Measurements from ENCODE around the gene ARHGAP6. TPM values are rescaled to one million over a fixed set of nuclear protein-coding genes. Genes with fewer than 3 reads are reported as not detected.

ARHGAP6 gene
- total and polyA plus RNA-seq, 2 of the 4 experiments (the other 2 are of a cell fraction), result 1.4 to 1.8 TPM

GRCh38 chrX:11407331-11408108, 258.2 kb downstream of the ARHGAP6 start:
- H4K8ac ChIP-seq (ENCODE audit: low read depth in 2 of 2, low read length in 2 of 2), result no peak overlapping the region
- H3K56ac ChIP-seq (ENCODE audit: extremely low read depth, insufficient read depth, low read length), result no peak overlapping the region
- ChIA-PET CTCF (no interaction called here), POLR2A (ENCODE audit: unreplicated experiment) (no interaction called here)
- H3K4me2 ChIP-seq (ENCODE audit: low read depth, low read length), result no peak overlapping the region
- peak; percentile 45 for TF ChIP-seq MAFK (IDR thresholded peaks at IDR 0.05; ENCODE audit: low read depth, low read length)
- TF ChIP-seq NFE2L2 (IDR thresholded peaks at IDR 0.05; ENCODE audit: low read depth, low read length), result peak; percentile 81
- TF ChIP-seq RAD21 (IDR thresholded peaks at IDR 0.05; ENCODE audit: low read length), result no peak
- no peak overlapping the region; the same call in 1 of the 2 replicates for H4K5ac ChIP-seq (ENCODE audit: low read depth, low read length)
- no peak overlapping the region for H2AK5ac ChIP-seq (ENCODE audit: low read depth, low read length)
- no peaks in the 10 kb centered on the region for H3K79me1 ChIP-seq (ENCODE audit: low read depth in 1 of 2, low read length in 2 of 2)
- H3K4me3 ChIP-seq (ENCODE audit: insufficient read depth, low read depth, low read length), result no peak overlapping the region
- 0 out of 2 replicates have a peak, but pooled peaks cover 2% of the 10 kb centered on the region for H3K4me1 ChIP-seq (ENCODE audit: control insufficient read depth, insufficient read depth, low read length)
- intact Hi-C loops (cut with micrococcal nuclease), result no loop called here
- ATAC-seq (ENCODE audit: low read depth) (no peak), DNase-seq (peak; percentile 23)
- WGBS, 2 experiments (ENCODE audit: extremely low coverage in 2 of 2, insufficient read length in 1 of 2), result no CpG with 5 or more reads among the region's 2 CpGs
- H3K9me3 ChIP-seq (ENCODE audit: control insufficient read depth, insufficient read depth, low read length), result no peaks in the 10 kb centered on the region
- H2AFZ ChIP-seq (replicated peaks; ENCODE audit: low read length, poor library complexity), result no peak overlapping the region
- no TSS peak for BruUV-seq (replicated peaks)
- H2BK5ac ChIP-seq (ENCODE audit: low read depth, low read length, poor library complexity, severe bottlenecking), result peak overlapping the region; percentile 67
- H2BK15ac ChIP-seq (ENCODE audit: low read depth, low read length), result no peak overlapping the region; the same call in 2 of the 3 replicates
- H3K4ac ChIP-seq (ENCODE audit: low read depth, low read length), result no peak overlapping the region; the same call in 1 of the 2 replicates
- H3K36me3 ChIP-seq (ENCODE audit: control insufficient read depth, insufficient read depth, low read length), result no peaks in the 10 kb centered on the region
- no peak overlapping the region for H3K14ac ChIP-seq (replicated peaks; ENCODE audit: low read depth, low read length)
- no peak overlapping the region for H3K27ac ChIP-seq (ENCODE audit: insufficient read depth, low read length)
- no peaks in the 10 kb centered on the region for H3K9me1 ChIP-seq (ENCODE audit: insufficient read depth, low read length)
- no peak overlapping the region for H4K91ac ChIP-seq (ENCODE audit: insufficient read depth, low read depth, low read length)
- H3K9ac ChIP-seq (ENCODE audit: low read depth, low read length), result no peak overlapping the region
- dilution Hi-C loops (cut with HindIII; ENCODE audit: low sequenced_read_pairs, unreplicated experiment), result no loop called here
- no peaks in the 10 kb centered on the region for H3K27me3 ChIP-seq (ENCODE audit: control insufficient read depth, insufficient read depth, low read length)
- in situ Hi-C loops (cut with MboI; ENCODE audit: low sequenced_read_pairs), result no loop called here
- no peak overlapping the region for H2BK20ac ChIP-seq (ENCODE audit: low read depth, low read length)
- H2BK120ac ChIP-seq (ENCODE audit: low read depth, low read length), result peak overlapping the region; percentile 17; the same call in 1 of the 2 replicates
- H4K20me1 ChIP-seq (ENCODE audit: insufficient read depth, low read length), result no peaks in the 10 kb centered on the region
- peak overlapping the region; percentile 69; the same call in 1 of the 2 replicates for H3K18ac ChIP-seq (ENCODE audit: low read depth, low read length)
- no peak overlapping the region for H3K23ac ChIP-seq (ENCODE audit: low read depth, low read length)
- no peak overlapping the region for H2AK9ac ChIP-seq (replicated peaks; ENCODE audit: low read depth, low read length, poor library complexity)
